HG02642 (cell line): ENCODE measurements around the gene PRDM11.

Source experiments
- ATAC-seq: cut with Tn5 transposase; IDR thresholded peaks from one replicate; pipeline ENCODE4 v1.9.1; 2021; ENCODE audit warnings: mild to moderate bottlenecking; ENCODE audit not compliant: unreplicated experiment, poor library complexity

PRDM11 gene

DNA sequence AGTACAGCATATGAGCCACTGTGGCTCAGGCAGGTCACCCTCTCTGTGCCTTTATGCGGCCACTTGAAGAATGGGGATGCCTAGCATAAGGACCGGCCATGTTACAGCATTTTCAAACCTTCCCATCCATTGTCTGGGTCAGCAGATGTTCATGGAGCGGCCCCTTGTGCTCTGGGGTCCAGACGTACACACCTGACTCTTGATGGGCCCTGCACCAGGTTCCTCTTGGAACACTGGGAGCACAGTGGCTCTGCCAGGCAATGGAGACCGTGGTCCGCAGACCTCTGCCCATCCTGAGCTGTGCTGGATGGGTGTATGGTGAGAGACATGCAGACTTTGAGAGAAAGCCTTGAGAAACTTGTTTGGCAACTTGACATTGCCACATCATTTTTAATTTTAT is 9.8 kb downstream of the PRDM11 start:
- ATAC-seq: no peak

DNA sequence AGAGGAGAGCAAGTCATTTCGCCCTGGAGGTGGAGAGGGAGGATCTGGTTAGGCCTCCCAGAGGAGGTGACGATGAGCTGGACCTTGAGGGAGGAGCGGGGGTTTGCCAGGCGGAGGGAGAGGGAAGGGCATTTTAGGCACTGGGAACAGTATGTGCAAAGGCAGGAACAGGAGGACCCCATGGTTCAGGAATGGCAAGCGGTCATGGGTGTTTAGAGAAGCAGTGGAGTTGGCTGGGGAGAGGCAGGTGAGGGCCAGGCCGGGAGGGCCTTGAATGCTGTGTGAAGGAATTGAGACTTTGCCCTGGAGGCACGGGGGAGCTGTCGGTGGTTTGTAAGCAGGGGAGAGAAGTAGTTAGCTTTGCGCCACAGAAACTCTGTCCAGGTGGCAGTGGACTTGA is 10.3 kb downstream of the PRDM11 start:
- ATAC-seq: no peak

- ATAC-seq: no peak
These were observed 11.1 kb downstream of the PRDM11 start for GRCh38 chr11:45157247-45158209.

- no peak for ATAC-seq
These were observed 11.8 kb downstream of the PRDM11 start for GRCh38 chr11:45158210-45158731.

DNA sequence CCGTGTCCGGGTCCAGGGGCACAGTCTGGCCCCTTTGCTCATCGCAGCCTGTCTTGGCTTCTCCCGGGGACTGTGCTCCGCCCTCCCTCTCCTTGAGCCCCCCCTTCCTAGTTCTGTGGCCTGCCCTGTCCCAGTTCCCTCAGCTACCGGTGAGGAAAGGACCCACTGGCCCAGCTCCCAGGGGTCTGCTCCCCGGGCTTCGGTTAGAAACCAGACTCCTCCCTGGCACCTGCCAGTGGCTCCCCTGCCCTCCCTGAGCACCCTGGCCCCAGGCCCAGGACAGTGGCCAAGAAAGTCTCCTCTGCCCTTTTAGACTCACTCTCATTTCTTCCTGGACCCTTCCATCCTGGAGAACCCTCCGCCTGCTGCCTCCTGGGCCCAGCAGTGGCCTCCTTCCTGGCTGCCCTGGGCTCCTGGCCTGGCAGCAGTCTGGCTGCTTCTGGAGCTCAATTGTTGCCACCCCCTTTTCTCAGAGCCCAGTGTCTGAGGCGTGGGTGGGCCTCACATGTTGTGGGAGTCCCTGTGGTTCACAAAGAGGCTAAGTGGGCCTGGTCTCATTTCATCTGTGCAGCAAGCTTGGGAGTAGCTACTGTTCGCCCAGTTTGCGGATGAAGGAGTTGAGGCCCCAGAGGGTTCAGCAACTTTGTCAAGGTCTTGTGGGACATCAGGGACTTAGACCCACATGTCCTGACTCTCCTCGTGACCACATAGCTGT is 12.6 kb downstream of the PRDM11 start:
- no peak for ATAC-seq

- ATAC-seq: no peak
These were observed 13.4 kb downstream of the PRDM11 start for GRCh38 chr11:45159781-45160365.

- no peak for ATAC-seq
These were observed 15.0 kb downstream of the PRDM11 start for GRCh38 chr11:45161252-45162063.

DNA sequence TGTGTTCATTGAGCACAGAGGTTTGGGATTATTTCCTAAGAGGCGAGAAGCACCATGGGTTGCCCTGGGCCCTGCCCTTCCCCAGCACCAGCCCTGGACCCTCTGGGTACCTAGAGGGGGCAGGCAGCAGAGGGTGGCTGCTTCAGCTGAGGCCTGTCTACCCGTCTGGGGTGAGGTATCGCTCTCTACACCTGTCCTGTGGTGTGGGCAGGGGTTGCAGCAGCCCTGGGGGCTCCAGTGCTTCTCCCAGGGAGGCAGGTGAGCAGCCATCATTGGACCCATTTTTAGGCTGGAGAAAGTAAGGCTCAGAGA is 15.6 kb downstream of the PRDM11 start:
- ATAC-seq: no peak

GRCh38 chr11:45162916-45163879 is 16.8 kb downstream of the PRDM11 start:
- ATAC-seq: no peak

DNA sequence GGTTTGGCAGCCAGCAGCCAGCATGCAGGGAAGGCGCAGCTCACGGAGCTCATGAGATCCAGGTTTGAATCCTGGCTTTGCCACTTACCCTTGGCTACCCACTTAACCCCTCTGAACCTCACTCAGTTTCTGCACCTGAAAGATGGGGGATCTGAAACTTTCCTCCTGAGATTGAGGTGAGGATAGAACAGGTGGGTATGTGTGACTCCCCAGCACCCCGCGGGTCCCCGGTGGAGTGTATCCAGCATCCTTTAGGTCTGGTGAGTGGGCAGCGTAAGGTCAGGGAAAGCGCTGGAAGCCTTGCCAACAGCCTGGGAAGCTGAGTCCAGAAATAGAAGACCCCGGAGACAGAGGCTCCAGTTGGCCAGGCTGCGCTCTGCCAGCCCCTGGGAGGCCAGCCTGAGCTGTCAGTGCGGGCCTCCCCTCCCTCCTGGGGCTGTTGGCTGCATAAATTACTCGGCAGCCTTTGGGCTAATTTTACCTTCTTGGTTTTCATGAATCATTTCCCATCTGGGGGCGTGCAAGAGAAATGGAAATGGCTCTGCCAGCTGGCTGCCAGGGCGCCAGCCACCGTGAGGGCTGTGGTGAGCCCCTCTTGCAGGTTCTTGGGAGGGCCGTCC is 17.6 kb downstream of the PRDM11 start:
- ATAC-seq: no peak

DNA sequence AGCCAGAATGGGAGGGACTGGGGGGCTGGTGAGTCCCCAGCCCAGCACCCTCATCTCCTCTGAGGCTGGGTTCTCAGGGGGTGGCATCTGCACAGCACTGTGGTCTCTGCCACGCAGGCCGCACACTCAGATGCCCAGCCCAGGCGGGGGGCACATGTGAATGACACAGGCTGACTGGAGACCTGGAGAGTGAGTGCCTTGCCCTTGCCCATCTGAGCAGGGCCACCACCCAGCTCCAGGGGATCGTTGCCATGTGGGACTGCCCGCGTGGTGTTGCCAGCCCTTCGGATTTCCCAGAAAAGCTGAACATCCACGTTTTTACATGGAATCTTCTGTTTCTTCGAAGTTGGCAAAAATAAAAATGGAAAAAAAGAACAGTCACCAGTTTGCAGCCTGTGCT is 18.9 kb downstream of the PRDM11 start:
- ATAC-seq: no peak

DNA sequence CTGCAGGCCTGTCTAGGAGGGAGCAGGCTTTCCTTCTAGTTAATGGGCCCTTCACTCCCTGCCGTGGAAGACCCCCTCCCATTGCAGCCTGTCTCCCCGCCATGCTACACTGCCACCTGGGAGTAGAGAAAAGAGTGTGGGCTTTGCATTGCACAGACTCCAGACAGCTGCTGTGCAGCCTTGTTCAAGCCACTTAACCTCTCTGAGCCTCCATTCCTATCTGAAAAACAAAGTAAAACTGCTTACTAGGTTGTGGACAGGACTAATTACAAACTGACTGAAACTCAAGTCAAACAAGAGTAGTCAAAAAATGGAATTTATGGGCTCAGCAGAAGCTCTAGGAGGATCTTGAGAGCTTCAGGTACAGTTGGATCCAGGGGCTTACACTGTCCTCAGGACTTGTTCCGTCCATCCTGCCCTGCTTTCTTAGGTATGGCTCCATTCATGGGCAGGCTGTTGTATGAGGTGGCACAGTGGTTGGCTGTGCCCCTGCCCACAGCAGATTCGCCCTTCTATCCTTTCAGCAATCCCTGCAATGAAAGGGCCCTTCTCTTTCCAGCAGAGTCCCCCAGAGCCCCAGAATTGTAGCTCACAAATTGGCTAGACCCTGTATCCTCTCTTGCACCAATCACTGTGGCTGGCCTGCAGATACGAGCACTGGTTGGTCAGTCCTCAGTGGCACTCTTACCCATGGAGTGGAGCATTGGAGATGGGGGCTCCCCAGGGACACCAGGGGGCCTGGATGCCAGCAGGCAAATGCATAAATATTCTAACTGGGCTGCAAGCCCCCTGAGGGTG is 19.6 kb downstream of the PRDM11 start:
- ATAC-seq: no peak

GRCh38 chr11:45166604-45166897 is 20.1 kb downstream of the PRDM11 start:
- ATAC-seq: no peak

DNA sequence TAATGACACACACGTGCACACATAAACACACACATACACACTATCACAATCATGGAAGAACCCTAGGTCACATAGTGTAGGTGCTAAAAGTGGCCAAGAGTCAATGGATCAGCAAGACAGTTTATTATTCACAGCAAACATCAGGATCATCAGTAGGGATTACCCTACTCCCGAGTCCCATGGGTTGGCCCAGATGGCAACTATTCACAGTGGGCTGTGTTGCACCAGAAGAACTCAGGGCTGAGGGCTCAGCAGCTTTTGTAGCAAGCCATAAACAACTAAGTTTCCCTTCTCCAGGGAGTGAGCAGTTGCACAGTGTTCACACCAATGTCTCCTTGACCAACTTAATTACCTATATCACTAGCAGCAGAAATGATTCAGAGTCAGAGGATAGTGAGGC is 20.8 kb downstream of the PRDM11 start:
- ATAC-seq: no peak

DNA sequence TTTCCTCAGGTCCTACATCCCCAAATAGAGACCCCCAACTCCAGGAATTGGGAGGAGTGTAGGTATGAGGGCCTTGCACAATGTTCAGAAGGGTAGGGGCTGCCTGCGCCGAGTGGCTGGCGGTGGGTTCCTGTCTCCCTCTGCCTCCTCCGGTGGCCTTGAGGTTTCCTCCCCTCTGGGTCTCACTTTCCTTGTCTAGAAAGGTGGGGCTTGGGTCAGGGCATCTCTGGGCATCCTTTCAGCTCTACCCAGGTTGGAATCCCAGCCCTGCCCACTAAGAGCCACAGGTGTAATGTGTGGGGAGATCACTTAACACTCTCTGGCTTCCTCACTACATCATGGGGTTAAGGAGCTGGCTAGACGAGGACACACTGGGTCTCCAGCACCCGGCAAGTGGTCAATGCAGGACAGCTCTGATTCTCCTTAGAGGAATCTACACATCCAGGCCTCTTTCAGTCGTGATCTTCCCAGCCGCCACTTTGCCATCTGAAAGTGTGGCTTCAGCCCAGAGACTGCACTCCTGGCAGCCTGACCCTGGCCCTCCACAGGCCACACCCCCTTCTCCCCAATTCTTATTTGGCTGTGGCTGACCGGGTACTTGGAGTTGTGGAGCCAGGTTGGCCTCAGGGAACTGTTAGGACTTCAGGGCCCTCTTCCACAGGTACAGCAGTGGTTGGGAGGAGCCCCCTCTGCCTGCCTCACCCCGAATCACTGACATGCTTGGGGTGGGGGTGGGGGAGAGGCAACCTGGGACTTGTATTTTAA is 22.1 kb downstream of the PRDM11 start:
- no peak for ATAC-seq

DNA sequence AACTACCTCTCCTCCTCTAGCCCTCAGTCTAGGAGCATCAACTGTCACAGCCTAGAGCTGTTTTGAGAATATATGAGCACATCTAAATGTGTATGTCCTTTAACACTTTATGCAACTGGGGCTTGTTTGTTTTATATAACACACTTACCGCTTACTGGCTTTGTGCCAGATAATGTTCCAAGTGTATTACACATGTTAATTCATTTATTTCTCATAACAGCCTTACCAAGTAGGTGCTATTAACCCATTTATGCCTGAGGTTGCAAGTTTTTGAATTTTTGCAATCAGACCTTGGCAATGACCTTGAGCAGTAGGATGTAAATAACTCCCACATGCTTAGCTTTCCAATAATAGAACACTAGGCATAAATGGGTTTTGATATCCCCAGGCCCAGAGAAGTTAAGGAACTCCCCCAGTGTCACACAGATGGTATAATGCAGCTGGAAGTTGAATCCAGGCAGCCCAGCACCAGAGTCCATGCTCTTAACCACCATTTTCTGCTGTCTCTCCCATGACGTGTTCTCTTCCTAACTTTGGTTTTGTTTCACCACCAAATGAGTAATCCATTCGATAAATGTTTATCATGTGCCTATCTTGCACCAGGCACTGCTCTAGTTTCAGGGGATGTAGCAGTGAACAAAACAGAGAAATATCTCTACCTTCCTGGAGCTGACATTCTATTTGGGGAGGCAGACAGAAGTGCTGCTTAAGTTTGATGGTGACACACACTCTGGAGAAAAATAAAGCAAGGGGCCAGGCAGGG is 23.1 kb downstream of the PRDM11 start:
- no peak for ATAC-seq

GRCh38 chr11:45170484-45170883 is 24.0 kb downstream of the PRDM11 start:
- ATAC-seq: no peak
